ENCODE results near the gene CMBL.

GRCh38 chr5:10279925-10280720, 27.6 kb downstream of the CMBL start:
- TF ChIP-seq POLR2AphosphoS5 (IDR thresholded peaks at IDR 0.05; ENCODE audit: borderline replicate concordance, low read depth, low read length) (no peak), EZH2 (IDR thresholded peaks at IDR 0.05) (no peak), FOXP2 (optimal IDR thresholded peaks at IDR 0.05; ENCODE audit: control extremely low read depth, extremely low read length, insufficient read depth) (no peak)
